PFSK-1 (cell line): ENCODE data around the gene TRERF1.

ENCODE experiments used
- FOXP2 ChIP-seq: optimal IDR thresholded peaks from 2 replicates; pipeline ENCODE3; 2011; ENCODE audit warnings: borderline replicate concordance, control low read depth, inconsistent platforms; ENCODE audit not compliant: insufficient read depth; ENCODE audit errors: extremely low read length, extremely low read depth
- POLR2AphosphoS5 ChIP-seq: IDR thresholded peaks from 2 replicates; pipeline ENCODE4 v1.6.1; 2012; ENCODE audit warnings: low read depth, mild to moderate bottlenecking, control low read depth, low read length, moderate library complexity
- REST ChIP-seq, 2 experiments: IDR thresholded peaks; 2 replicates each; pipeline versions ENCODE4 v1.6.1 to v1.8.0; 2011 to 2012; ENCODE audit warnings: low read depth in 2 of 2, low read length in 2 of 2, control low read depth in 1 of 2, inconsistent platforms in 1 of 2, mild to moderate bottlenecking in 1 of 2, moderate library complexity in 1 of 2; ENCODE audit not compliant: insufficient read depth in 1 of 2
- SIN3A ChIP-seq: IDR thresholded peaks from 2 replicates; pipeline ENCODE4 v1.6.1; 2012; ENCODE audit warnings: mild to moderate bottlenecking, low read length, moderate library complexity, borderline replicate concordance; ENCODE audit not compliant: insufficient read depth
- TAF1 ChIP-seq: IDR thresholded peaks from 2 replicates; pipeline ENCODE4 v1.6.1; 2012; ENCODE audit warnings: low read length, control low read depth, borderline replicate concordance; ENCODE audit not compliant: insufficient read depth

Gene TRERF1

GRCh38 chr6:42276034-42276890, 175.5 kb downstream of the TRERF1 start:
- no peak for TF ChIP-seq TAF1
- no peak for TF ChIP-seq SIN3A
- TF ChIP-seq FOXP2, result no peak
- no peak for TF ChIP-seq REST (IDR thresholded peaks at IDR 0.05; ENCODE audit: insufficient read depth in 1 of 2, low read depth in 2 of 2, low read length in 2 of 2)
- TF ChIP-seq POLR2AphosphoS5, result no peak

- TF ChIP-seq SIN3A, result no peak
Measured at GRCh38 chr6:42275376-42276033, 176.2 kb downstream of the TRERF1 start.

GRCh38 chr6:42274898-42275297, 176.8 kb downstream of the TRERF1 start:
- TF ChIP-seq SIN3A (no peak), TAF1 (no peak), POLR2AphosphoS5 (no peak), FOXP2 (no peak), REST (IDR thresholded peaks at IDR 0.05; ENCODE audit: insufficient read depth in 1 of 2, low read depth in 2 of 2, low read length in 2 of 2) (no peak)

GRCh38 chr6:42271834-42272805, 179.6 kb downstream of the TRERF1 start:
- TF ChIP-seq TAF1, result no peak
- no peak for TF ChIP-seq REST (IDR thresholded peaks at IDR 0.05; ENCODE audit: insufficient read depth in 1 of 2, low read depth in 2 of 2, low read length in 2 of 2)
- TF ChIP-seq SIN3A, result no peak
- no peak for TF ChIP-seq POLR2AphosphoS5
- TF ChIP-seq FOXP2, result no peak

GRCh38 chr6:42269974-42270510, 181.7 kb downstream of the TRERF1 start:
- TF ChIP-seq FOXP2 (no peak), REST (IDR thresholded peaks at IDR 0.05; ENCODE audit: insufficient read depth in 1 of 2, low read depth in 2 of 2, low read length in 2 of 2) (no peak), TAF1 (no peak), POLR2AphosphoS5 (no peak)
